Measurements from ENCODE around the gene ECHS1.
A peak's percentile ranks its signal among the peaks of the same experiment; 100 is the strongest.

ECHS1 gene

DNA sequence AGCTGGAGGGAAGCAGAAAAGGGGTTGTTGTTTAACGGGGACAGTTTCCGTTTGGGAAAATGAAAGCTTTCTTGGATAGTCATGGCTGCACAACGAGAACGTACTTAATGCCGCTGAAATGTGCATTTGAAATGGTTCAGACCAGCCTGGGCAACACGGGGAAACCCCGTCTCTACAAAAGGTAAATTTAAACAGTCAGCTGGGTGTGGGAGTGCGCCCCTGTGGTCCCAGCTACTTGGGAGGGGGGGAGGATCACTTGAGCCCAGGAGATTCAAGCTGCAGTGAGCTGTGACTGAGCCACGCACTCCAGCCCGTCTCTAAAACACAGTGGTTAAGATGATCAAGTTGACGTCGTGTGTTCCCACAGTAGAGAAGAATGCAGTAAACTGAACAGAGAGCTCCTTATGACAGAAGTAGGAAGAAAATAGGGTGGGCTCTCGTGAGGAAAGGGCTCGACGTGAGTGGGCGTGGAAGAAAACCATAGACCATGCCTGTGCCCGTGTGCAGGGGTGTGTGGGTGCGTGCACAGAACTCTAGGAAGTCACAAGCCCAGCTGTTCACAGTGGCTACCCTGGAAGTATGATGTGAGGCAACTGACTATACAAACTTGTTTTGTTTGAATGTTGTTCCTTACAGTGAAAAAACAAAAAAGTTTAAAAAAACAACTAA is 11.2 kb downstream of the ECHS1 start:
- peaks cover 34% of the 10 kb centered on the region for H3K36me3 ChIP-seq (ENCODE audit: low read depth)
- H3K27me3 ChIP-seq (ENCODE audit: insufficient read depth, poor library complexity, severe bottlenecking): no peaks in the 10 kb centered on the region
- TF ChIP-seq, protein P1, sequence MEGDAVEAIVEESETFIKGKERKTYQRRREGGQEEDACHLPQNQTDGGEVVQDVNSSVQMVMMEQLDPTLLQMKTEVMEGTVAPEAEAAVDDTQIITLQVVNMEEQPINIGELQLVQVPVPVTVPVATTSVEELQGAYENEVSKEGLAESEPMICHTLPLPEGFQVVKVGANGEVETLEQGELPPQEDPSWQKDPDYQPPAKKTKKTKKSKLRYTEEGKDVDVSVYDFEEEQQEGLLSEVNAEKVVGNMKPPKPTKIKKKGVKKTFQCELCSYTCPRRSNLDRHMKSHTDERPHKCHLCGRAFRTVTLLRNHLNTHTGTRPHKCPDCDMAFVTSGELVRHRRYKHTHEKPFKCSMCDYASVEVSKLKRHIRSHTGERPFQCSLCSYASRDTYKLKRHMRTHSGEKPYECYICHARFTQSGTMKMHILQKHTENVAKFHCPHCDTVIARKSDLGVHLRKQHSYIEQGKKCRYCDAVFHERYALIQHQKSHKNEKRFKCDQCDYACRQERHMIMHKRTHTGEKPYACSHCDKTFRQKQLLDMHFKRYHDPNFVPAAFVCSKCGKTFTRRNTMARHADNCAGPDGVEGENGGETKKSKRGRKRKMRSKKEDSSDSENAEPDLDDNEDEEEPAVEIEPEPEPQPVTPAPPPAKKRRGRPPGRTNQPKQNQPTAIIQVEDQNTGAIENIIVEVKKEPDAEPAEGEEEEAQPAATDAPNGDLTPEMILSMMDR (IDR thresholded peaks at IDR 0.05; ENCODE audit: poor library complexity, severe bottlenecking): no peak

DNA sequence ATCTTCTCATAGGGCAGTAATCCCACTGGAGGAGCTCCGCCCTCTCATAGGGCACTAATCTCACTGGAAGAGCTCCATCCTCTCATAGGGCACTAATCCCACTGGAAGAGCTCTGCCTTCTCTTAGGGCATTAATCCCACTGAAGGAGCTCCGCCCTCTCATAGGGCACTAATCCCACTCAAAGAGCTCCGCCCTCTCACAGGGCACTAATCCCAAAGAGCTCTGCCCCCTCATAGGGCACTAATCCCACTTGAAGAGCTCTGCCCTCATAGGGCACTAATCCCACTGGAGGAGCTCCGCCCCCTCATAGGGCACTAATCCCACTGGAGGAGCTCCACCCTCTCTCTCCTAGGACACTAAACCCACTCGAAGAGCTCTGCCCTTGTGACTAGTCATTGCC is 11.9 kb downstream of the ECHS1 start:
- H3K27me3 ChIP-seq (ENCODE audit: insufficient read depth, poor library complexity, severe bottlenecking): no peaks in the 10 kb centered on the region
- no peaks in the 10 kb centered on the region for H3K4me1 ChIP-seq (ENCODE audit: insufficient read depth, poor library complexity, severe bottlenecking)
- peaks cover 32% of the 10 kb centered on the region for H3K36me3 ChIP-seq (ENCODE audit: low read depth)
- no peak overlapping the region for H3K4me3 ChIP-seq (ENCODE audit: severe bottlenecking)
- TF ChIP-seq, protein P1 (IDR thresholded peaks at IDR 0.05; ENCODE audit: poor library complexity, severe bottlenecking): no peak
- H3K27ac ChIP-seq (ENCODE audit: poor library complexity, severe bottlenecking): no peak overlapping the region
- no peaks in the 10 kb centered on the region for H3K9me3 ChIP-seq (ENCODE audit: severe bottlenecking)
- DNase-seq (ENCODE audit: low spot score): no peak
- ATAC-seq (ENCODE audit: low read depth): no peak

More for the DNA sequence above, 11.2 kb downstream of the ECHS1 start:
- H3K27ac ChIP-seq (ENCODE audit: poor library complexity, severe bottlenecking): no peak overlapping the region
- ATAC-seq (ENCODE audit: low read depth) (no peak), DNase-seq (ENCODE audit: low spot score) (no peak)
- no peaks in the 10 kb centered on the region for H3K9me3 ChIP-seq (ENCODE audit: severe bottlenecking)
- no peaks in the 10 kb centered on the region for H3K4me1 ChIP-seq (ENCODE audit: insufficient read depth, poor library complexity, severe bottlenecking)
- H3K4me3 ChIP-seq (ENCODE audit: severe bottlenecking): no peak overlapping the region

DNA sequence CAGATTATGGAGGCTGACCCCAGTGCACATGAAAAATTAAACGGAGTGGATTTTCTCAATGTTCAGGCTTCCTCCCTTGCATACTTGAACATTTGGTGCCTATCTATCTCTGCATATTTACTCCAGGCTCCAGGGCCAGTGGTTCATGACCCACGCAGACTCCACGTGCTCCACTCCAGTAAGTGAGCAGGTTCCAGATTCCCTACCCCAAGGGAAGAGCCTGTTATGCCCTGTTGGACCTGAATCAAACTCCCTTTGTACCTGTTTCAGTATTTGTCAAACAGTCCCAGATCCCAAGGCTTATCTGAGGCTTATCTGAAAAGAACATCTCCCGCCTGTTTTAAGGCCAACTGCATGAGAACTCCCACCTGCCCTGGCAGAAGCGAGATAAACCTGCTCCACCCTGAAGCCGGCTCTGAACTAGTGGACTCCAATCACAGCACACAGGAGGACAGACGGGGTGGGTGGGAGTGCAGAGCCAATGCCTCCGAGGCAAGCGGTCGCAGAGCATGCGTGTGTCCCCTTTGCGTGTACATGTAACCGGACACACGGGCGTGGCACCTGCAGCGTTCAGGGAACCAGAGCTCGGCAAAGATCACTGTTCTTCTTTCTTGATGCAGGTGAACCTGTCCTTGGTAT is 13.1 kb downstream of the ECHS1 start:
- DNase-seq (ENCODE audit: low spot score) (no peak), ATAC-seq (ENCODE audit: low read depth) (no peak)
- TF ChIP-seq, protein P1 (IDR thresholded peaks at IDR 0.05; ENCODE audit: poor library complexity, severe bottlenecking): no peak
- Histone ChIP-seq H3K4me3 (ENCODE audit: severe bottlenecking) (no peak overlapping the region), H3K4me1 (ENCODE audit: insufficient read depth, poor library complexity, severe bottlenecking) (no peaks in the 10 kb centered on the region), H3K9me3 (ENCODE audit: severe bottlenecking) (no peaks in the 10 kb centered on the region), H3K36me3 (ENCODE audit: low read depth) (peaks cover 32% of the 10 kb centered on the region), H3K27me3 (ENCODE audit: insufficient read depth, poor library complexity, severe bottlenecking) (no peaks in the 10 kb centered on the region), H3K27ac (ENCODE audit: poor library complexity, severe bottlenecking) (no peak overlapping the region)

DNA sequence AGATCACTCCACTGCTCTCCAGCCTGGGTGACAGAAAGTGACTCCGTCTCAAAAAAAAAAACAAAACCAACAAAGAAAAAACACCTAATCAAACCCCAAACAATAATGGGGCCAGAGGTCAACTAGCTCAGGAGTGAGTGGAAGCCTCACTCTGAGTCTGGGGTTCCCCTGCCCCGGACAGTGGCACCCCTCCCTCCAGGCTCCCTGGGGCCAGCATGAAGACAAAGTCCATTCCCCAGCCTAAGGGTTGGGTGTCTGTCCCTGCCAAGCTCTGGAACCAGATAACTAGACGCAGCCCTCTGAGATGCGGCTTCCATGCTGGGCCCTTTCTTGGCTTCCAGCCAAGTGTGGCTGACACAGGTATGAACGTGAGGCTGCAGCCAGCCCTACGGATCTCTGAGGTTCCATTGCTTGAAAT is 13.6 kb downstream of the ECHS1 start:
- Histone ChIP-seq H3K9me3 (ENCODE audit: severe bottlenecking) (no peaks in the 10 kb centered on the region), H3K36me3 (ENCODE audit: low read depth) (peaks cover 29% of the 10 kb centered on the region), H3K4me3 (ENCODE audit: severe bottlenecking) (no peak overlapping the region), H3K27ac (ENCODE audit: poor library complexity, severe bottlenecking) (no peak overlapping the region), H3K27me3 (ENCODE audit: insufficient read depth, poor library complexity, severe bottlenecking) (no peaks in the 10 kb centered on the region), H3K4me1 (ENCODE audit: insufficient read depth, poor library complexity, severe bottlenecking) (no peaks in the 10 kb centered on the region)
- TF ChIP-seq, protein P1 (IDR thresholded peaks at IDR 0.05; ENCODE audit: poor library complexity, severe bottlenecking): no peak
- DNase-seq (ENCODE audit: low spot score) (no peak), ATAC-seq (ENCODE audit: low read depth) (peak; percentile 12; the same call in 1 of the 3 replicates)

DNA sequence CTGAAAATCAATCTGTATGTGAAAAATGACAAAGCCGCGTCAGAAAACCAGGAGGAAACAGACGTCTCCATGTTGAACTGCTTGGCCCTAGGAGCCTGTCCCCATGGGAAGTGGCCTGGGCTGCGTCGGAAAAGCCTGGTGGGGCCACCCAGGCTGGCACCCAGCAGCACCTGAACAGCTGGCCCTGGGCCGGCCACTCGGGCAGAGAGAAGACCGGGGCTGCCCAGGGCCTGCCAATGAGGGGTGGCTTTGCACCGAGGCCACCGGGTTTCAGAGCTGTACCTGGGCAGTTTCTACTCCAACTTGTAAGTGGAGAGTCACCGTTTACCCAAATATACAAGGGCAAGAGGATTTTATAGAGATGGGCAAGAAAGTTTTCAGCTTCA is 14.2 kb downstream of the ECHS1 start:
- Histone ChIP-seq H3K27ac (ENCODE audit: poor library complexity, severe bottlenecking) (no peak overlapping the region), H3K4me3 (ENCODE audit: severe bottlenecking) (no peak overlapping the region), H3K9me3 (ENCODE audit: severe bottlenecking) (no peaks in the 10 kb centered on the region), H3K27me3 (ENCODE audit: insufficient read depth, poor library complexity, severe bottlenecking) (no peaks in the 10 kb centered on the region), H3K4me1 (ENCODE audit: insufficient read depth, poor library complexity, severe bottlenecking) (no peaks in the 10 kb centered on the region), H3K36me3 (ENCODE audit: low read depth) (peaks cover 23% of the 10 kb centered on the region)
- TF ChIP-seq, protein P1 (IDR thresholded peaks at IDR 0.05; ENCODE audit: poor library complexity, severe bottlenecking): no peak
- DNase-seq (ENCODE audit: low spot score): no peak
- ATAC-seq (ENCODE audit: low read depth): no peak
